ENCODE data around the gene ALKBH7.

ALKBH7 gene

GRCh38 chr19:6376512-6377190 is 4.1 kb downstream of the ALKBH7 start:
- Histone ChIP-seq H3K36me3 (ENCODE audit: insufficient read depth) (no peaks in the 10 kb centered on the region; the same call in 1 of the 2 replicates), H3K9ac (no peak overlapping the region), H3K79me2 (ENCODE audit: insufficient read depth, low read depth) (no peaks in the 10 kb centered on the region), H2AFZ (ENCODE audit: low read depth) (no peak overlapping the region), H4K20me1 (ENCODE audit: insufficient read depth) (no peaks in the 10 kb centered on the region), H3K27ac (no peak overlapping the region), H3K4me2 (no peak overlapping the region), H3K27me3 (ENCODE audit: insufficient read depth, low read depth) (no peaks in the 10 kb centered on the region), H3K4me3 (IDR thresholded peaks at IDR 0.05; ENCODE audit: insufficient read depth, low read depth, low read length) (no peak overlapping the region), H3K4me1 (ENCODE audit: low read depth, poor library complexity, severe bottlenecking) (peaks cover 9% of the 10 kb centered on the region)
- TF ChIP-seq CTCF (conservative IDR thresholded peaks at IDR 0.05; ENCODE audit: low read depth, low read length) = no peak

- H3K36me3 ChIP-seq (ENCODE audit: insufficient read depth) = no peaks in the 10 kb centered on the region; the same call in 1 of the 2 replicates
- H3K9ac ChIP-seq = no peak overlapping the region
- no peak overlapping the region for H3K27ac ChIP-seq
- peaks cover 9% of the 10 kb centered on the region for H3K4me1 ChIP-seq (ENCODE audit: low read depth, poor library complexity, severe bottlenecking)
- H2AFZ ChIP-seq (ENCODE audit: low read depth) = no peak overlapping the region
- no peak for TF ChIP-seq CTCF (conservative IDR thresholded peaks at IDR 0.05; ENCODE audit: low read depth, low read length)
- H3K4me2 ChIP-seq = no peak overlapping the region
- no peak overlapping the region for H3K4me3 ChIP-seq (IDR thresholded peaks at IDR 0.05; ENCODE audit: insufficient read depth, low read depth, low read length)
- no peaks in the 10 kb centered on the region for H4K20me1 ChIP-seq (ENCODE audit: insufficient read depth)
- no peaks in the 10 kb centered on the region for H3K27me3 ChIP-seq (ENCODE audit: insufficient read depth, low read depth)
- no peaks in the 10 kb centered on the region for H3K79me2 ChIP-seq (ENCODE audit: insufficient read depth, low read depth)
Observed at GRCh38 chr19:6378041-6378440, 5.4 kb downstream of the ALKBH7 start.

- no peak overlapping the region for H3K9ac ChIP-seq
- no peak overlapping the region for H3K27ac ChIP-seq
- no peaks in the 10 kb centered on the region; the same call in 1 of the 2 replicates for H3K36me3 ChIP-seq (ENCODE audit: insufficient read depth)
- H3K27me3 ChIP-seq (ENCODE audit: insufficient read depth, low read depth) = no peaks in the 10 kb centered on the region
- no peak overlapping the region for H3K4me2 ChIP-seq
- no peak overlapping the region for H2AFZ ChIP-seq (ENCODE audit: low read depth)
- peaks cover 9% of the 10 kb centered on the region for H3K4me1 ChIP-seq (ENCODE audit: low read depth, poor library complexity, severe bottlenecking)
- TF ChIP-seq CTCF (conservative IDR thresholded peaks at IDR 0.05; ENCODE audit: low read depth, low read length) = no peak
- no peaks in the 10 kb centered on the region for H4K20me1 ChIP-seq (ENCODE audit: insufficient read depth)
- H3K4me3 ChIP-seq (IDR thresholded peaks at IDR 0.05; ENCODE audit: insufficient read depth, low read depth, low read length) = no peak overlapping the region
- no peaks in the 10 kb centered on the region for H3K79me2 ChIP-seq (ENCODE audit: insufficient read depth, low read depth)
Observed at GRCh38 chr19:6378486-6378885, 5.9 kb downstream of the ALKBH7 start.

GRCh38 chr19:6379744-6380143 is 7.2 kb downstream of the ALKBH7 start:
- Histone ChIP-seq H3K4me1 (ENCODE audit: low read depth, poor library complexity, severe bottlenecking) (peaks cover 3% of the 10 kb centered on the region), H3K36me3 (ENCODE audit: insufficient read depth) (no peaks in the 10 kb centered on the region; the same call in 1 of the 2 replicates), H3K27ac (no peak overlapping the region), H3K4me3 (IDR thresholded peaks at IDR 0.05; ENCODE audit: insufficient read depth, low read depth, low read length) (no peak overlapping the region), H3K27me3 (ENCODE audit: insufficient read depth, low read depth) (no peaks in the 10 kb centered on the region), H3K79me2 (ENCODE audit: insufficient read depth, low read depth) (no peaks in the 10 kb centered on the region), H3K9ac (no peak overlapping the region), H3K4me2 (no peak overlapping the region), H2AFZ (ENCODE audit: low read depth) (no peak overlapping the region), H4K20me1 (ENCODE audit: insufficient read depth) (no peaks in the 10 kb centered on the region)
- no peak for TF ChIP-seq CTCF (conservative IDR thresholded peaks at IDR 0.05; ENCODE audit: low read depth, low read length)
